ENCODE data around the gene TUBB8.

- no peak for TF ChIP-seq CTCF (IDR thresholded peaks at IDR 0.05; ENCODE audit: poor library complexity)
- TF ChIP-seq EZH2phosphoT487 (IDR thresholded peaks at IDR 0.05; ENCODE audit: low read depth, severe bottlenecking, unreplicated experiment): no peak
These were observed 43.1 kb upstream of the TUBB8 start for GRCh38 chr10:92153-92552.
